Subcutaneous abdominal adipose tissue (tissue), 5 donors: ENCODE data around the gene SLC7A14.

ENCODE experiments used
- H3K27ac ChIP-seq: one replicate; pipeline ENCODE4 v1.7.0; 2013; ENCODE audit warnings: low read depth, mild to moderate bottlenecking, inconsistent platforms, low read length, moderate library complexity
- H3K27me3 ChIP-seq, 5 donors: one replicate each; pipeline ENCODE4 v1.7.0; 2013; ENCODE audit warnings: low read length in 5 of 5, inconsistent platforms in 1 of 5; ENCODE audit not compliant: control insufficient read depth in 5 of 5, insufficient read depth in 4 of 5
- H3K36me3 ChIP-seq, 5 donors: one replicate each; pipeline ENCODE4 v1.7.0; 2013; ENCODE audit warnings: low read length in 5 of 5; ENCODE audit not compliant: control insufficient read depth in 5 of 5, insufficient read depth in 5 of 5
- H3K4me1 ChIP-seq, 5 donors: one replicate each; pipeline ENCODE4 v1.7.0; 2013; ENCODE audit warnings: low read length in 5 of 5, mild to moderate bottlenecking in 3 of 5, moderate library complexity in 1 of 5; ENCODE audit not compliant: control insufficient read depth in 5 of 5, insufficient read depth in 5 of 5
- H3K4me3 ChIP-seq, 5 donors: one replicate each; pipeline ENCODE4 v1.7.0; 2013; ENCODE audit warnings: low read length in 5 of 5, low read depth in 1 of 5
- H3K9ac ChIP-seq, 5 donors: one replicate each; pipeline ENCODE4 v1.7.0; 2013; ENCODE audit warnings: low read length in 5 of 5, mild to moderate bottlenecking in 4 of 5, moderate library complexity in 3 of 5
- H3K9me3 ChIP-seq, 5 donors: one replicate each; pipeline ENCODE4 v1.7.0; 2013; ENCODE audit warnings: low read length in 5 of 5; ENCODE audit not compliant: control insufficient read depth in 5 of 5
- donor health status: healthy.
- donor health status: healthy.
- donor health status: healthy.
- donor health status: healthy.
- donor health status: healthy.

SLC7A14 gene

GRCh38 chr3:170426240-170426797 is 159.6 kb downstream of the SLC7A14 start:
- Histone ChIP-seq H3K36me3 (no peaks in the 10 kb centered on the region), H3K27me3 (peaks cover 0 to 5% (median 0%) of the 10 kb centered on the region in 5 donors), H3K9me3 (no peaks in the 10 kb centered on the region), H3K4me3 (no peak overlapping the region), H3K27ac (no peak overlapping the region), H3K4me1 (peaks cover 0 to 7% (median 2%) of the 10 kb centered on the region in 5 donors), H3K9ac (no peak overlapping the region)

- no peak overlapping the region for H3K4me3 ChIP-seq
- H3K27ac ChIP-seq, result no peak overlapping the region
- H3K4me1 ChIP-seq, result peaks cover 0 to 11% (median 6%) of the 10 kb centered on the region in 5 donors
- H3K9me3 ChIP-seq, result no peaks in the 10 kb centered on the region
- peaks cover 0 to 5% (median 0%) of the 10 kb centered on the region in 5 donors for H3K27me3 ChIP-seq
- H3K9ac ChIP-seq, result no peak overlapping the region
- H3K36me3 ChIP-seq, result no peaks in the 10 kb centered on the region
These were observed 160.2 kb downstream of the SLC7A14 start for GRCh38 chr3:170425491-170426239.

GRCh38 chr3:170424879-170425278 is 161.0 kb downstream of the SLC7A14 start:
- no peak overlapping the region for H3K9ac ChIP-seq

GRCh38 chr3:170423001-170423615 is 162.8 kb downstream of the SLC7A14 start:
- peaks cover 0 to 36% (median 31%) of the 10 kb centered on the region in 5 donors for H3K4me1 ChIP-seq
- no peaks in the 10 kb centered on the region for H3K9me3 ChIP-seq
- no peak overlapping the region for H3K9ac ChIP-seq
- H3K36me3 ChIP-seq, result no peaks in the 10 kb centered on the region
- no peak overlapping the region for H3K4me3 ChIP-seq
- H3K27me3 ChIP-seq, result peaks cover 4 to 24% (median 9%) of the 10 kb centered on the region in 5 donors
- H3K27ac ChIP-seq, result no peak overlapping the region

More at GRCh38 chr3:170424879-170425278, 161.0 kb downstream of the SLC7A14 start:
- H3K4me3 ChIP-seq, result no peak overlapping the region
- H3K9me3 ChIP-seq, result no peaks in the 10 kb centered on the region
- no peak overlapping the region for H3K27ac ChIP-seq
- H3K27me3 ChIP-seq, result peaks cover 0 to 8% (median 0%) of the 10 kb centered on the region in 5 donors
- no peaks in the 10 kb centered on the region for H3K36me3 ChIP-seq
- peaks cover 0 to 18% (median 14%) of the 10 kb centered on the region in 5 donors for H3K4me1 ChIP-seq

- Histone ChIP-seq H3K36me3 (no peaks in the 10 kb centered on the region), H3K9me3 (no peaks in the 10 kb centered on the region), H3K27ac (peak overlapping the region; percentile 41), H3K9ac (no peak overlapping the region), H3K4me3 (no peak overlapping the region), H3K4me1 (peaks cover 0 to 37% (median 33%) of the 10 kb centered on the region in 5 donors), H3K27me3 (peaks cover 7 to 30% (median 13%) of the 10 kb centered on the region in 5 donors)
These were observed 164.1 kb downstream of the SLC7A14 start for GRCh38 chr3:170421758-170422157.

GRCh38 chr3:170421111-170421641 is 164.7 kb downstream of the SLC7A14 start:
- peaks cover 0 to 37% (median 33%) of the 10 kb centered on the region in 5 donors for H3K4me1 ChIP-seq

GRCh38 chr3:170420307-170420821 is 165.5 kb downstream of the SLC7A14 start:
- Histone ChIP-seq H3K9ac (peak overlapping the region in 3 of 5 donors; percentile 15 to 34 (median 16)), H3K27me3 (peaks cover 7 to 25% (median 13%) of the 10 kb centered on the region in 5 donors), H3K4me1 (peaks cover 0 to 37% (median 33%) of the 10 kb centered on the region in 5 donors), H3K9me3 (no peaks in the 10 kb centered on the region), H3K36me3 (no peaks in the 10 kb centered on the region), H3K4me3 (peak overlapping the region; percentile 57 to 73 (median 72)), H3K27ac (peak overlapping the region; percentile 23)

More at GRCh38 chr3:170421111-170421641, 164.7 kb downstream of the SLC7A14 start:
- H3K9ac ChIP-seq, result no peak overlapping the region
- H3K36me3 ChIP-seq, result no peaks in the 10 kb centered on the region
- peak overlapping the region in 4 of 5 donors; percentile 2 to 53 (median 25) for H3K4me3 ChIP-seq
- peak overlapping the region; percentile 41 for H3K27ac ChIP-seq
- peaks cover 7 to 30% (median 13%) of the 10 kb centered on the region in 5 donors for H3K27me3 ChIP-seq
- no peaks in the 10 kb centered on the region for H3K9me3 ChIP-seq

GRCh38 chr3:170419557-170420087 is 166.3 kb downstream of the SLC7A14 start:
- H3K27ac ChIP-seq, result peak overlapping the region; percentile 23
- peaks cover 0 to 37% (median 33%) of the 10 kb centered on the region in 5 donors for H3K4me1 ChIP-seq
- no peaks in the 10 kb centered on the region for H3K9me3 ChIP-seq
- peaks cover 7 to 25% (median 13%) of the 10 kb centered on the region in 5 donors for H3K27me3 ChIP-seq
- H3K4me3 ChIP-seq, result peak overlapping the region; percentile 57 to 73 (median 72)
- H3K9ac ChIP-seq, result peak overlapping the region in 3 of 5 donors; percentile 15 to 34 (median 16)
- H3K36me3 ChIP-seq, result no peaks in the 10 kb centered on the region
